ENCODE measurements around the gene LACC1.

GRCh38 chr13:43861863-43862262, 17.8 kb upstream of the LACC1 start:
- TF ChIP-seq, protein P1, sequence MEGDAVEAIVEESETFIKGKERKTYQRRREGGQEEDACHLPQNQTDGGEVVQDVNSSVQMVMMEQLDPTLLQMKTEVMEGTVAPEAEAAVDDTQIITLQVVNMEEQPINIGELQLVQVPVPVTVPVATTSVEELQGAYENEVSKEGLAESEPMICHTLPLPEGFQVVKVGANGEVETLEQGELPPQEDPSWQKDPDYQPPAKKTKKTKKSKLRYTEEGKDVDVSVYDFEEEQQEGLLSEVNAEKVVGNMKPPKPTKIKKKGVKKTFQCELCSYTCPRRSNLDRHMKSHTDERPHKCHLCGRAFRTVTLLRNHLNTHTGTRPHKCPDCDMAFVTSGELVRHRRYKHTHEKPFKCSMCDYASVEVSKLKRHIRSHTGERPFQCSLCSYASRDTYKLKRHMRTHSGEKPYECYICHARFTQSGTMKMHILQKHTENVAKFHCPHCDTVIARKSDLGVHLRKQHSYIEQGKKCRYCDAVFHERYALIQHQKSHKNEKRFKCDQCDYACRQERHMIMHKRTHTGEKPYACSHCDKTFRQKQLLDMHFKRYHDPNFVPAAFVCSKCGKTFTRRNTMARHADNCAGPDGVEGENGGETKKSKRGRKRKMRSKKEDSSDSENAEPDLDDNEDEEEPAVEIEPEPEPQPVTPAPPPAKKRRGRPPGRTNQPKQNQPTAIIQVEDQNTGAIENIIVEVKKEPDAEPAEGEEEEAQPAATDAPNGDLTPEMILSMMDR (IDR thresholded peaks at IDR 0.05) = no peak
- no peak for TF ChIP-seq EP300 (IDR thresholded peaks at IDR 0.05)
- no peak for TF ChIP-seq POLR2A (IDR thresholded peaks at IDR 0.05)
